HepG2 (cell line): Measurements from ENCODE around the gene ABCC5. TPM values are rescaled to one million over a fixed set of nuclear protein-coding genes. Genes with fewer than 3 reads are reported as not detected.

Experiments
- ATAC-seq: fragments of 200-7000 bp; cut with Tn5 transposase; 3 replicates; pipeline ENCODE4 v1.9.1; 2020; ENCODE audit warnings: mild to moderate bottlenecking, moderate library complexity
- BruUV-seq: library from RNA; stranded (reverse); fragments of 400-500 nt; replicated peaks from 2 replicates; lab custom pipeline; 2021; lab: Mats Ljungman, UMichigan
- CTCF ChIA-PET: fragments of 300-600 bp; formaldehyde crosslinking; extraction: SDS; loops from one replicate; lab custom pipeline; 2021; ENCODE audit warnings: low total read pairs, inconsistent platforms, low intra/inter-chr PET ratio; lab: Yijun Ruan, JAX
- POLR2A ChIA-PET: fragments of 350-600 bp; sonication (Branson Sonifier 250); formaldehyde crosslinking; loops from one replicate; lab custom pipeline; 2020; ENCODE audit warnings: antibody characterized with exemption, inconsistent platforms; lab: Yijun Ruan, JAX
- DNase-seq: peaks from one replicate; pipeline ENCODE4 v3.0.0-alpha.2; 2015; ENCODE audit warnings: low spot score
- FAIRE-seq: peaks from 3 replicates; lab custom pipeline; 2011; peaks lifted over from hg19 to GRCh38; lab: Jason Lieb, UNC
- H2AFZ ChIP-seq: one replicate; pipeline ENCODE4 v1.6.1; 2011; ENCODE audit warnings: low read length, inconsistent platforms
- H3K27ac ChIP-seq: fragments of 300-600 bp; 3 replicates; pipeline ENCODE4 v1.8.0; 2011; ENCODE audit warnings: mixed run types, mild to moderate bottlenecking, mixed read lengths, low read length, inconsistent platforms; ENCODE audit not compliant: insufficient read depth; ENCODE audit errors: extremely low read length
- H3K27me3 ChIP-seq, 2 experiments: fragments of 200-600 bp in 1 of 2; 2 replicates in 1 of 2; 3 replicates in 1 of 2; pipeline versions ENCODE4 v1.6.0 to v1.8.0; 2011; ENCODE audit warnings: low read length in 2 of 2, mild to moderate bottlenecking in 2 of 2, moderate library complexity in 2 of 2, inconsistent platforms in 1 of 2; ENCODE audit not compliant: insufficient read depth in 2 of 2, control insufficient read depth in 1 of 2
- H3K36me3 ChIP-seq, 2 experiments: fragments of 200-600 bp in 1 of 2; replicated peaks in 1 of 2; 2 replicates in 1 of 2; 3 replicates in 1 of 2; pipeline versions ENCODE4 v1.5.1 to v1.8.0; 2011; ENCODE audit warnings: low read length in 2 of 2, inconsistent platforms in 1 of 2; ENCODE audit not compliant: insufficient read depth in 2 of 2, control insufficient read depth in 1 of 2
- H3K4me1 ChIP-seq: 2 replicates; pipeline ENCODE4 v1.5.1; 2012; ENCODE audit warnings: low read length, inconsistent platforms; ENCODE audit not compliant: insufficient read depth
- H3K4me2 ChIP-seq: 2 replicates; pipeline ENCODE4 v1.6.0; 2011; ENCODE audit warnings: low read depth, low read length, inconsistent platforms
- H3K4me3 ChIP-seq, 3 experiments: fragments of 200-600 bp in 1 of 3; sonication (generic), shearing (Covaris generic) in 1 of 3; replicated peaks in 1 of 3; 2 replicates each; pipeline ENCODE4 v1.5.1; 2011 to 2016; ENCODE audit warnings: low read length in 3 of 3, inconsistent platforms in 2 of 3, low read depth in 2 of 3, mild to moderate bottlenecking in 2 of 3, control low read depth in 1 of 3, mixed read lengths in 1 of 3; ENCODE audit not compliant: insufficient read depth in 1 of 3
- H3K79me2 ChIP-seq: one replicate; pipeline ENCODE4 v1.6.1; 2011; ENCODE audit warnings: low read length, inconsistent platforms; ENCODE audit not compliant: insufficient read depth
- H3K9ac ChIP-seq: 2 replicates; pipeline ENCODE4 v1.6.0; 2011; ENCODE audit warnings: mild to moderate bottlenecking, low read depth, low read length, inconsistent platforms; ENCODE audit not compliant: insufficient read depth
- H3K9me3 ChIP-seq: 2 replicates; pipeline ENCODE4 v1.5.1; 2012; ENCODE audit warnings: mild to moderate bottlenecking, low read length
- H4K20me1 ChIP-seq: 2 replicates; pipeline ENCODE4 v1.6.0; 2011; ENCODE audit warnings: inconsistent platforms, mild to moderate bottlenecking, low read length, moderate library complexity; ENCODE audit not compliant: insufficient read depth
- MAFK ChIP-seq, 2 experiments: IDR thresholded peaks in 1 of 2; conservative IDR thresholded peaks in 1 of 2; 2 replicates each; pipeline ENCODE4 v1.6.1; 2011; ENCODE audit warnings: improper control_type of control experiment in 2 of 2, low read length in 2 of 2
- MED13 ChIP-seq: sonication (generic); formaldehyde crosslinking; IDR thresholded peaks from 2 replicates; pipeline ENCODE4 v1.5.0; 2020; ENCODE audit warnings: missing genetic modification reagents
- NFE2 ChIP-seq: sonication (generic); formaldehyde crosslinking; IDR thresholded peaks from 2 replicates; pipeline ENCODE4 v1.4.0; 2020; ENCODE audit warnings: missing genetic modification reagents
- RELA ChIP-seq: sonication (generic); formaldehyde crosslinking; IDR thresholded peaks from 2 replicates; pipeline ENCODE4 v1.4.0; 2020; ENCODE audit warnings: missing genetic modification reagents
- ZFP90 ChIP-seq: sonication (generic); formaldehyde crosslinking; IDR thresholded peaks from 2 replicates; pipeline ENCODE4 v1.8.0; 2022; ENCODE audit warnings: missing genetic modification reagents, mild to moderate bottlenecking, inconsistent platforms, borderline replicate concordance
- ZNF276 ChIP-seq: sonication (generic); formaldehyde crosslinking; IDR thresholded peaks from 2 replicates; pipeline ENCODE4 v1.4.0; 2020; ENCODE audit warnings: mild to moderate bottlenecking, low read depth, missing genetic modification reagents
- ZNF670 ChIP-seq: sonication (generic); formaldehyde crosslinking; IDR thresholded peaks from 2 replicates; pipeline ENCODE4 v1.8.0; 2022; ENCODE audit warnings: mild to moderate bottlenecking, missing genetic modification reagents, borderline replicate concordance
- ZNF747 ChIP-seq: sonication (generic); formaldehyde crosslinking; IDR thresholded peaks from 2 replicates; pipeline ENCODE4 v1.8.1; 2023; ENCODE audit warnings: missing genetic modification reagents, mild to moderate bottlenecking, borderline replicate concordance
- WGBS: methylation state at CpG from one replicate; pipeline ENCODE4 v1.1.6; 2017; ENCODE audit warnings: low lambda C conversion rate; 5-methylcytosine and 5-hydroxymethylcytosine counted together
- in situ Hi-C: cut with HindIII; loops from 2 replicates; pipeline ENCODE4 v1.10.0; 2017; ENCODE audit warnings: low pct_unique_long_range_greater_than_20kb; ENCODE audit not compliant: extremely low pct_ligation_motif_present
- intact Hi-C: fragments of 100-400 bp; cut with micrococcal nuclease; formaldehyde crosslinking; loops from one replicate; pipeline ENCODE4 v1.10.0; 2022; ENCODE audit not compliant: unreplicated experiment
- polyA plus RNA-seq, 8 experiments: library from polyadenylated mRNA; depleted of rRNA in 3 of 8; stranded (reverse) in 7 of 8; unstranded in 1 of 8; fragments of >200 nt; fragmentation: Illumina TruSeq in 4 of 8; extraction: Trizol in 4 of 8; gene quantifications; 2 replicates each; pipeline versions ENCODE4 v1.2.1 to v1.2.3, GENCODE V29; 2011 to 2016; ENCODE audit warnings: low read depth in 4 of 8, missing spikeins in 1 of 8, mixed read lengths in 1 of 8; ENCODE audit not compliant: insufficient read depth in 1 of 8
- total RNA-seq, 5 experiments: library from RNA; depleted of rRNA; stranded (reverse); fragments of >200 nt; fragmentation: Illumina TruSeq; extraction: Trizol; gene quantifications; 2 replicates each; pipeline ENCODE4 v1.2.3, GENCODE V29; 2016; ENCODE audit warnings: low read depth in 1 of 5
- TF ChIP-seq, protein P1 (sequence below): sonication (generic); formaldehyde crosslinking; IDR thresholded peaks from 2 replicates; pipeline ENCODE4 v1.5.1; 2020; ENCODE audit warnings: missing genetic modification reagents, mild to moderate bottlenecking, borderline replicate concordance
- TF ChIP-seq, protein P2 (sequence below): fragments of 450-650 bp; IDR thresholded peaks from 2 replicates; pipeline ENCODE4 v1.6.1; 2016
- TF ChIP-seq, protein P3 (sequence below): sonication (generic); formaldehyde crosslinking; IDR thresholded peaks from 2 replicates; pipeline ENCODE4 v1.5.0; 2020; ENCODE audit warnings: missing genetic modification reagents

ABCC5 gene
- total and polyA plus RNA-seq, 2 of the 13 experiments (the other 11 are each of a cell fraction or from before 2014, with no cell fraction given): 12.5 to 12.7 TPM

GRCh38 chr3:183943739-183944138, 73.9 kb downstream of the ABCC5 start:
- H3K9ac ChIP-seq: no peak overlapping the region
- no peak overlapping the region for H3K4me2 ChIP-seq
- ATAC-seq (no peak), FAIRE-seq (no peak), DNase-seq (no peak)
- H3K36me3 ChIP-seq: peaks cover 1 to 21% of the 10 kb centered on the region in 2 experiments; a peak in 3 of 5 replicates
- no peaks in the 10 kb centered on the region for H3K9me3 ChIP-seq
- no peak overlapping the region for H3K4me3 ChIP-seq
- H3K79me2 ChIP-seq: no peaks in the 10 kb centered on the region
- in situ Hi-C loops: no loop called here
- BruUV-seq: no TSS peak
- ChIA-PET CTCF (no interaction called here), POLR2A (no interaction called here)
- no peak overlapping the region for H2AFZ ChIP-seq
- H4K20me1 ChIP-seq: no peaks in the 10 kb centered on the region
- H3K27me3 ChIP-seq: no peaks in the 10 kb centered on the region
- WGBS: 91% methylated on average over 6 of the region's 6 CpGs
- H3K4me1 ChIP-seq: no peaks in the 10 kb centered on the region
- TF ChIP-seq ZNF747 (CRISPR knock-in tag) (no peak), ZFP90 (CRISPR knock-in tag) (no peak)
- TF ChIP-seq, protein P1, sequence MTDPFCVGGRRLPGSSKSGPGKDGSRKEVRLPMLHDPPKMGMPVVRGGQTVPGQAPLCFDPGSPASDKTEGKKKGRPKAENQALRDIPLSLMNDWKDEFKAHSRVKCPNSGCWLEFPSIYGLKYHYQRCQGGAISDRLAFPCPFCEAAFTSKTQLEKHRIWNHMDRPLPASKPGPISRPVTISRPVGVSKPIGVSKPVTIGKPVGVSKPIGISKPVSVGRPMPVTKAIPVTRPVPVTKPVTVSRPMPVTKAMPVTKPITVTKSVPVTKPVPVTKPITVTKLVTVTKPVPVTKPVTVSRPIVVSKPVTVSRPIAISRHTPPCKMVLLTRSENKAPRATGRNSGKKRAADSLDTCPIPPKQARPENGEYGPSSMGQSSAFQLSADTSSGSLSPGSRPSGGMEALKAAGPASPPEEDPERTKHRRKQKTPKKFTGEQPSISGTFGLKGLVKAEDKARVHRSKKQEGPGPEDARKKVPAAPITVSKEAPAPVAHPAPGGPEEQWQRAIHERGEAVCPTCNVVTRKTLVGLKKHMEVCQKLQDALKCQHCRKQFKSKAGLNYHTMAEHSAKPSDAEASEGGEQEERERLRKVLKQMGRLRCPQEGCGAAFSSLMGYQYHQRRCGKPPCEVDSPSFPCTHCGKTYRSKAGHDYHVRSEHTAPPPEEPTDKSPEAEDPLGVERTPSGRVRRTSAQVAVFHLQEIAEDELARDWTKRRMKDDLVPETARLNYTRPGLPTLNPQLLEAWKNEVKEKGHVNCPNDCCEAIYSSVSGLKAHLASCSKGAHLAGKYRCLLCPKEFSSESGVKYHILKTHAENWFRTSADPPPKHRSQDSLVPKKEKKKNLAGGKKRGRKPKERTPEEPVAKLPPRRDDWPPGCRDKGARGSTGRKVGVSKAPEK (CRISPR knock-in tag): no peak
- no peak overlapping the region for H3K27ac ChIP-seq
- intact Hi-C loops: no loop called here

DNA sequence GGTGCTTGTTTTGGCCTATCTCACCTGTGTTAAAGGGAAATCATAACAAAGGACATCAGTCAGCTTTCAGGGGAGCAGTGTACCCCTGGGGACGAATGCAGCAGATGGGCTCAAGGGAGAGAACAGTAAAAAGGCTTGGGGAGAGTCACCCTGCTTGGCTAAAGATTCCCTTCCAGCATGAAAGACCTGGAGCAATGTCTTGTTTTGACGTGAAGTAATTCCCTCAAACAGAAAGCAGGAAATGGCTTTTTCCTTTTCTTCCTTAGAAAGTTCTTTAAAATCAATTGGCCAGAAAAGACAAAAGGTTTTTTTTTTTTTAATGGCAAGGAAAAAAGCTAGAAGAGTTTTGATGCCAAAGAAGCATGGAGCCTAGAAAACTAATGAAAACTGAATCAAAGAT, 76.5 kb downstream of the ABCC5 start:
- no TSS peak for BruUV-seq
- CTCF ChIA-PET: no interaction called here
- TF ChIP-seq MAFK (conservative IDR thresholded peaks at IDR 0.05 in 1 of 2, IDR thresholded peaks at IDR 0.05 in 1 of 2; ENCODE audit: low read length in 2 of 2): no peak
- TF ChIP-seq RELA: no peak
- no peak for TF ChIP-seq NFE2 (CRISPR knock-in tag)
- TF ChIP-seq, protein P2, sequence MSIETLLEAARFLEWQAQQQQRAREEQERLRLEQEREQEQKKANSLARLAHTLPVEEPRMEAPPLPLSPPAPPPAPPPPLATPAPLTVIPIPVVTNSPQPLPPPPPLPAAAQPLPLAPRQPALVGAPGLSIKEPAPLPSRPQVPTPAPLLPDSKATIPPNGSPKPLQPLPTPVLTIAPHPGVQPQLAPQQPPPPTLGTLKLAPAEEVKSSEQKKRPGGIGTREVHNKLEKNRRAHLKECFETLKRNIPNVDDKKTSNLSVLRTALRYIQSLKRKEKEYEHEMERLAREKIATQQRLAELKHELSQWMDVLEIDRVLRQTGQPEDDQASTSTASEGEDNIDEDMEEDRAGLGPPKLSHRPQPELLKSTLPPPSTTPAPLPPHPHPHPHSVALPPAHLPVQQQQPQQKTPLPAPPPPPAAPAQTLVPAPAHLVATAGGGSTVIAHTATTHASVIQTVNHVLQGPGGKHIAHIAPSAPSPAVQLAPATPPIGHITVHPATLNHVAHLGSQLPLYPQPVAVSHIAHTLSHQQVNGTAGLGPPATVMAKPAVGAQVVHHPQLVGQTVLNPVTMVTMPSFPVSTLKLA: no peak
- TF ChIP-seq ZNF276 (CRISPR knock-in tag): no peak
- TF ChIP-seq, protein P3, sequence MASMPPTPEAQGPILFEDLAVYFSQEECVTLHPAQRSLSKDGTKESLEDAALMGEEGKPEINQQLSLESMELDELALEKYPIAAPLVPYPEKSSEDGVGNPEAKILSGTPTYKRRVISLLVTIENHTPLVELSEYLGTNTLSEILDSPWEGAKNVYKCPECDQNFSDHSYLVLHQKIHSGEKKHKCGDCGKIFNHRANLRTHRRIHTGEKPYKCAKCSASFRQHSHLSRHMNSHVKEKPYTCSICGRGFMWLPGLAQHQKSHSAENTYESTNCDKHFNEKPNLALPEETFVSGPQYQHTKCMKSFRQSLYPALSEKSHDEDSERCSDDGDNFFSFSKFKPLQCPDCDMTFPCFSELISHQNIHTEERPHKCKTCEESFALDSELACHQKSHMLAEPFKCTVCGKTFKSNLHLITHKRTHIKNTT (CRISPR knock-in tag): no peak
- TF ChIP-seq MED13: no peak
- TF ChIP-seq ZNF670 (CRISPR knock-in tag): no peak

More for the DNA sequence above, 76.5 kb downstream of the ABCC5 start:
- no peak for DNase-seq
- H3K4me1 ChIP-seq: no peaks in the 10 kb centered on the region
- H3K4me3 ChIP-seq: no peak overlapping the region
- intact Hi-C loops (no loop called here), in situ Hi-C loops (no loop called here)
- H2AFZ ChIP-seq: no peak overlapping the region
- no peak overlapping the region for H3K4me2 ChIP-seq
- H4K20me1 ChIP-seq: no peaks in the 10 kb centered on the region
- 87% methylated on average over 2 of the region's 2 CpGs for WGBS
- H3K36me3 ChIP-seq: peaks cover 3 to 21% of the 10 kb centered on the region in 2 experiments; a peak in 3 of 5 replicates
- H3K27me3 ChIP-seq: no peaks in the 10 kb centered on the region
- FAIRE-seq: no peak
- POLR2A ChIA-PET: no interaction called here
- no peaks in the 10 kb centered on the region for H3K79me2 ChIP-seq
- H3K9me3 ChIP-seq: no peaks in the 10 kb centered on the region
- H3K27ac ChIP-seq: no peak overlapping the region
- H3K9ac ChIP-seq: no peak overlapping the region
- ATAC-seq: no peak
